NOMO-1 treated with DMSO at 0.1 percent for 48 hours (cell line): ENCODE measurements around the gene TRIM63.

ENCODE experiments used
- DNase-seq: peaks from one replicate; lab custom pipeline; 2025; ENCODE audit not compliant: unreplicated experiment; lab: John Stamatoyannopoulos, UW

Gene TRIM63

DNA sequence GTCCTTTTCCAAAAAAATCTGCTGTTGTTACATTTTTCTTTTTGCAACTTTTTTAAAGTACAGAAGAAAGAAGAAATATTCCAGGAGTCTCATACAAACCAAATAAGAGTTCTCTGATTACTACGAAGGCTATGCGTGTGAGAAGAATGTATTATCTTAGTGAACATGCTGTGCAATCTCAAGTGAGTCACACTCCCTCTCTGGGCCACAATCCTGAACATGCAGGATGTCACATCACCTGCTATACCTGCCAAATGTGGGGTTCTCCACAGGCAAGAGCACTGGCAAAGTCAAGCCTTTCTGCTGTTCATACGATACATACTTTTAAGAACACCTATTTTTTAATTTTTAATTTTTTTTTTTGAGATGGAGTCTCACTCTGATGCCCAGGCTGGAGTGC lies 21.7 kb upstream of the TRIM63 start:
- no peak for DNase-seq

- no peak for DNase-seq
Measured at GRCh38 chr1:26084844-26085243, 17.4 kb upstream of the TRIM63 start.

GRCh38 chr1:26084091-26084561 lies 16.7 kb upstream of the TRIM63 start:
- DNase-seq = no peak

- DNase-seq = no peak
Measured at GRCh38 chr1:26083208-26083607, 15.8 kb upstream of the TRIM63 start.

- no peak for DNase-seq
Measured at GRCh38 chr1:26082020-26082350, 14.6 kb upstream of the TRIM63 start.

DNA sequence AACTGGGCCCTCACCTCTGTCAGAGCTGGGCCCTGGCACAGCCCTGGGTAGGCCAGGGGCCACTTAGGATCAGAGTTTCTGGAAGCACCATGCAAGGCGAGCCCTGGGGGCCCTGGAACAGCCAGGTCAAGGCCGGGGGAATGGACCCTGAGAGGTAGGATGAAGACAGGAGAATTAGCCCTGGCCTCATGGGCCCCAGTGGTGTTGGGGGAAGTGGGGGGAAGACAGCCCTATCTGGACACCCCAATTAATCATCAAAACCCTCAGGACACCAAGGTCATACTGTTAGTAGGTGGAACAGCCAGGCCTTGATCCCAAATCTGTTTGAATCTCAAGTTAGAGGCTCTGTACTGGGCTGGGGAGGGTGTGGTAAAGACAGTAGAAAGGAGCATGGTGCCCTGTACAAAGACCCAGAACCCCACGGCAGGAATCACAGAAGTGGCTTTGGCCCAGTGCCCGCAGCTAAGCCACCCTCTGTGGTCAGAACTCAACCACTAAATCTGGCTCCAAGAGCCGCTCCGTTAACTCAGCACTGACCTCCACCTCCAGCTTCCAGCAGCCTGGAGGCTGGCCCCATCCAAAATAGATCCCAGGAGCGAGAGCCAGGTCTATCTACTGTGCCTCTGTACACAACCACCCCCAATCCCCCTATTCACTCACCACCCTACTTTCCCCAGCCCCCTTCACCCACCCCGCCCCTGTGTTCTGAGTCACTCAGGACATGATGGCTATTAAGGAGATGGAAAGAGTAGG lies 14.0 kb upstream of the TRIM63 start:
- DNase-seq = no peak

- no peak for DNase-seq
Measured at GRCh38 chr1:26079960-26080814, 12.8 kb upstream of the TRIM63 start.

DNA sequence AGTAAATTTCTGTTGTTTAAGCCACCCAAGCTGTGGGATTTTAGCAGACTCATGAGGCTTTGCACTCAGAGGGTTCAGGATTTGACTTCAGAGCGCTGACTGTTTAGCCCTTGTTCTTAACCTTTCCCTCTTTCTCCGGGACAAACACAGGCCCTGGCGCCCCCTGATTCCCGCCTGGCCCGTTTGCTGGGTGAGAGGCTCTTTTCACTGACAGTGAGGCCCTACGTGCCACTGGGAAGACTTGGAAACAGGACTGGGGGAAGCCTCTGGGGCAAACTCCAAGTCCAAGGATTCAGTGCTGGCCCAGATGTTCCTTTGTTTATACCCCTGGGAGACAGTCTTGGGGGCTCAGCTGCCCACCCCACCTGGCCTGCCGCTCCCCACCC lies 11.7 kb upstream of the TRIM63 start:
- DNase-seq = no peak

DNA sequence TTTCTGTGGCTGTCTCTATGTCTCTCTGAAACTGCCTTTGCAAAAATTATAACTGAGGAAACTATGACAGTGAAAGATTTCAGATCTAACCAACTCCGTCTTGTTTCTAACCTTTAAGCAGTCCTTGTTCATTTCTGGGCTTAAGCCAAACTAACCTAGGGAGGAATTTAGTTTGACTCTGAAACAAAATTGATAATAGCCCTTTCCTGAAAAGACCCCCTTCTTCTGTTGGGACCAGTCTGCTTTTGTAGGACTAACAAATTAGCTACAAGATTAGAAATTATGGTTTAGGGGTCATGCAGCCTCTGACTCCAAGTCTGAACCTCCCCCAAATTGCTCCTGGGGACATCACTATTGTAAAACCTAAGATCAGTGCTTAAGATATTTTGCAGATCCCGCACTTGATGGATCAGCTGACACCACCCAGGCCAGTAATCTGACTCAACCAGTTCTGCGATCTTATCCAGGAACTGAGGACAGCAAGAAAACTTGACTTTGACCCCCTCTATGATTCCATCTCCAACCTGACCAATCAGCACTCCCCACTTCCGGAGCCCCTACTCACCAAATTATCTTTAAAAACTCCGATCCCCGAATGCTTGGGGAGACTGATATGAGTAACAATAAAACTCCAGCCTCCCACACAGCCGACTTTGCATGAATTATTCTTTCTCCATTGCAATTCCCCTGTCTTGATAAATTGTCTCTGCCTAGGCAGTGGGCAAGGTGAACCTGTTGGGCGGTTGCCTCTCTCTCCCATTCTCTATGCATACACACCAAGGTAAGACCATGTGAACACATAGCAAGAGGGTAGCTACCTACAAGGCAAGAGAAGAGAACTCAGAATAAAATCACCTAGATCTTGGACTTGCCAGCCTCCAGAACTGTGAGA lies 11.1 kb upstream of the TRIM63 start:
- no peak for DNase-seq

DNA sequence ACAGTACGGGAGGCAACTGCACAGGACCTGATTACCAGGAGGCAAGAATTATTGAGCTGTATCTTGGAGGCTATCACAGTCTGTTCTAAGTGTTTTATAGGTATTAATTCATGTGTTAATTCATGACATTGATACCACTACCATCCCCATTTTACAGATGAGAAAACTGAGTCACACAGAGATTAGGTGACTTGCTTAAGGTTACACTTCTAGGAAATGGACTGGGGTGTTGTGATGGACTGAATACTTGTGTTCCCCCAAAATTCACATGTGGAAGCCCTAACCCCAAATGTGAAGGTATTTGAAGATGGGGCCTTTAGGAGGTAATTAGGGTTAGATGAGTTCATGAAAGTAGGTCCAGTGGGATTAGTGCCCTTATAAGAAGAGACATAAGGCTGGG lies 10.1 kb upstream of the TRIM63 start:
- DNase-seq = no peak

DNA sequence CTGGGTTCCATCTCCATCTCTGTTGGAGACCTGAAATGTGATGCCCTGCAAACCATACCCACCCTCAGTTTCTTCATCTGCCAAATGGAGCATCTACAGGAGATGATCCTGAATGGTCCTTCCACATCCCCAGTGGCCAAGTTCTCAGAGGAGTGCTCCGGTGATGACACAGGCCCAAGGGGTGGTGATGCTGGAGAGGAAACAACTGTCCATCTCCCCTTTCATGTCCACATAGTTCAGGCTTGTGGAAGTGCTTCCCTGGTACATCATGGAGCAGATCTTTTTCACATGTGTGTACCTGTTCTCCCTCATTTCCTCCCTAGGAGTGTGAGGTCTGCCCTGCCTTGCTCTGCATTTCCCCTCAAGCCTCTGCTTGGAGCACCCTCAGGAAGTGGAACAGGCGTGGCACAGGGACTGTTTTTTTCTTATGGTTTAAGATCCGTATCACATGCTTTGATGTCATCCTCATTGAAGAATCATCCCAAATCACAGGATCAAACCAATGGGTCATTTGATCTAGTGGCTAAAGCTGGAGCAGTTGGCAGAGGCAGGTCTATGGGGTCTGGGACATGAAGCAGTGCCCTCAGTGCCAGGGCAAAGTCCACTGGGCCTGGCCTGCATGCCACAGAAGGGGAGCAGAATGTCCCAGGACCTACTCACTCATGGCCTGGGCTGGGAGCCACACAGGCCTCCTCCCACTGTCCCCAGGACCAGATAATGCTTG lies 8.2 kb upstream of the TRIM63 start:
- DNase-seq = no peak

GRCh38 chr1:26072305-26072704 lies 4.9 kb upstream of the TRIM63 start:
- no peak for DNase-seq

- no peak for DNase-seq
Measured at GRCh38 chr1:26070963-26071342, 3.5 kb upstream of the TRIM63 start.

DNA sequence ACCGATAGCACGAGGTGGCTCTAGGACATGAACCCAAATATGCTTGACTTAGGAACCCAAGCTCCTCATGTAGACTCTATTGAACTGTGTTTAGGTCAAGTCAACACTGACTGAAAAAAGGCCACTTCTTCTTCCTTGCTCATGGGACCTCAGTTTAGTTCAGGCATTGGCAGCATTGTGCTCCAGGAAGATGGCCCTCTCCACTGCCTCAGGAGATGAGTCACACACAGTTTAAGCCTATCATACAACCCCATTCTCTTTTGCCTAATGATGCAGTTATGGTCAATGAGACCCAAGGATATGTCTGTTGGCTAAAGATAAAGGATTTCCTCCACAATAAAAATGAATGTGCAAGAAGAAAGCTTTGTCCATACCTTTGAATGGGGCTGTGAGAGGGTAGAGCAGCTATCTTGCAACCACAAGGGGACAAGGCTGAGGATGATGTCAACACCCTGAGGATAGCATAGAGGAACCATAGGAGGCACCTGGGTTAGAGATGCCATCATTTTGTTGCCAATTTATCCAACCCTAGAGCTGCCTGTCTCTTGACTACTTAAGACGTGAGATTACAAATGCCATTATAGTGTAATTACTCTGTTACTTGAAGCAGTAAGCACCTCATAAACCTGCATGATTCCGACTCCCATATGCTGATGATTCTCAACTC lies 3.0 kb upstream of the TRIM63 start:
- no peak for DNase-seq

DNA sequence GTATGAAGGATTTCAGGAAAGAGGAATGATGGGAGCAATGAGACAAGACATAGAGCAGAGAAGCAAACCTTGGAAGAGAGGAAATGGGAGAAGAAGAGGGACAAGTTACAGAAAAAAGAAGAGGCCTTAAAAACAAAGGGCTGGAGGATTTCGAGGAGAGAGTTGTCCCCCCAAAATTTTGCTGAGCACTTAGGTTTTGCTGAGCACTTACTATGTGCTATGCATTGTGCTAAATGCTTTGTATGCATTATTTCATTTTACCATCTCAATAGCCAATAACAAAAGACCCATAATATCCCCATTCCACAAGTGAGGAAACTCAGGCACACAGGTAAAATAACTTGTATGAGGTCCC lies 2.5 kb upstream of the TRIM63 start:
- no peak for DNase-seq

GRCh38 chr1:26066857-26067256 lies 573 bp downstream of the TRIM63 start:
- DNase-seq = no peak

- no peak for DNase-seq
Measured at GRCh38 chr1:26066160-26066559, 1.3 kb downstream of the TRIM63 start.

DNA sequence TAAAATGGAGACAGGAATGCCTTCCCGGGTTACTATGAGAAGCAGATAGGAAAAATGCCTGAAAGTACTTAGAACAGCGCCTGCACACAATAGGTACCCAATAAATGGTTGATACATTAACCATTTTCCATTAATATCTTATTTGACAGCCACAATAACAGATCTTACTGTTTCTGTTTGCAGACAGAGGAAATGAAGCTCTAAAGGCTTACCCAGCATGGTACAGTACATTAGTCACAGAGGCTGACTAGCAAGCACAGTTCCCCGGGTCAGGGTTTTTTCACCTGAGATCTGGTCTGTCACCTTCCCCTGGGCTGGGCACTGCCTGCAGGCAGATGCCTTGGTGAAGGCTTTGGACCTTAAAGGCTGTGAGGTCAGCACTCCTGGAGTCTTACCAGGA lies 2.9 kb downstream of the TRIM63 start:
- DNase-seq = no peak

GRCh38 chr1:26060832-26061574 lies 6.4 kb downstream of the TRIM63 start:
- DNase-seq = no peak

GRCh38 chr1:26059906-26060305 lies 7.5 kb downstream of the TRIM63 start:
- DNase-seq = no peak
